HG03196 (cell line): ENCODE measurements around the gene PITHD1.
"Not testable (repeated sequence)": the region's sequence is repeated elsewhere in the genome, so short reads cannot be mapped to it uniquely, and the experiment has no call there.

ENCODE experiments used
- ATAC-seq: cut with Tn5 transposase; IDR thresholded peaks from one replicate; pipeline ENCODE4 v1.9.1; 2021; ENCODE audit not compliant: unreplicated experiment

PITHD1 gene

DNA sequence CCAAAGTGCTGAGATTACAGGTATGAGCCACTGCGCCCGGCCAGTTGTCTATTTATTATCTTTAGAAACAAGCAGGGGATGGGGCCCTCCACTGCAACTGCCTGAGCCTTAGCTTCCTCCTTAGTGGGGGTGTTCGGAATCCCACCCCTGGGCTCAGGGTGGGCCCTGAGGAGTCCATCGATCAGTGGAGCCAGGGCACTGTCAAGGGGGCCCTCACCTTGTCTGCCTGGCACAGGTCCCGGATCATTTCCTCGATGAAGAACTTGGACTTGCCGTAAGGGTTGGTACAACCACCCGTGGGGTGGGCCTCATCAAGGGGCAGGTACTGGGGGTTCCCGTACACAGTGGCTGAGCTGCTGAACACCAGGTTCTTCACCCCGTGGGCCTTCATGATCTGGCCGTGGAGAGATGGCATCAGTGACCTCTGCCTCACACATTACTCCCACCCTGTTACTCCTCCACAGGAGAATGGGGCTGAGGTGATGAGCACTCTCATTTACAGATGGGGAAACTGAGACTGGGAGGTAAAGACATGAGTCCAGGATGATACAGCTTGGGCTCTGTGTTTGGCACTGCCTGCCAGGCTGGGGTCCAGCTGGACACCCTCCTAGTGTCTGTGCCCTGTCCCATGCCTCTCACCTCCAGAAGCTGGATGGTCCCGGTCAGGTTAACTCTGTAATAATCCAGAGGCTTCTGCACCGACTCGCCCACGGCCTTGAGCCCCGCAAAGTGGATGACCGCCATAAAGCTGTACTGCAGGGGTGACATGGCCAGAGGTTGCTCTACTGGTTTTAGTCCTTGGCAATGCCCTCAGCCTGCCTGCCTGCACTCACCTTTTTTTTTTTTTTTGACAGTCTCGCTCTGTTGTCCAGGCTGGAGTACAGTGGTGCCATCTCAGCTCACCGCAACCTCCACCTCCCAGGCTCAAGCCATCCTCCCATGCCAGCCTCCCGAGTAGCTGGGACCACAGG is 19.5 kb downstream of the PITHD1 start:
- ATAC-seq = no peak

DNA sequence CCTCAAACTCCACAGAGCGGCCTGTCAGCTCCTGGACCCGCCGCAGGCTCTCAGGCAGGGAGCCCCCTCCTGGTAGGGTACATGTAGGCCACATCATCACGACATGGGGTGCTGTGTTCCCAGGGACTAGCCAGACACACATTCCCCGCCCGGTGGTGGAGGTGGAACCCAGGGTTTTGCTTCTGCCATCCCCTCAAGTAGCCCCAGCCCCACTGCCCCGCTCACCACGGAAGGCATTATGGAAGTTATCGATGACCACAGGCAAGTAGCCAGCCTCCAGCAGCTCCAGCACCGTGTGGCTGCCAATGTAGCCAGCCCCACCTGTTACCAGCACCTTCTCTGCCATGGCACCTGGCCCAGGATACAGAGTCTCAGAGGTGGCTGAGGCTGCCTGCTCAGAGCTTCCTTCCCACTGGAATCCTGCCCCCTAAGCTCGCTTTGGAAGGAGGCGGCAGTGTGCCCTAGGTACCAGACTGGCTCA is 20.5 kb downstream of the PITHD1 start:
- ATAC-seq = no peak

DNA sequence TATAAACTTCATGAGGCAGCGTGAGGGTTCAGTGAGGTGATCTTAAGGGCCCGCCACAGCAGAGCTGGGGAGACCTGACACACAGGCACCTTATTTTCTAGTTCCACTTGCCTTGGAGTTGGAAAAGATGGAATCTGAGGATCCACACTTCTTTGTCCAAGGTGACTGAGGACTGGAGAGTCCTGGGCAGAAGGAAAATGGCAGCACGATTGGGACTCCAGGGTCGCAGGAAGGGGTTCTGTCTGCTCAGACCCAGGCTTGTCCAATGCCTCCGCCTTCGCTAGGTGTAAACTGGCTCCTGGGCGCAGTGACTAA is 21.0 kb downstream of the PITHD1 start:
- no peak for ATAC-seq

DNA sequence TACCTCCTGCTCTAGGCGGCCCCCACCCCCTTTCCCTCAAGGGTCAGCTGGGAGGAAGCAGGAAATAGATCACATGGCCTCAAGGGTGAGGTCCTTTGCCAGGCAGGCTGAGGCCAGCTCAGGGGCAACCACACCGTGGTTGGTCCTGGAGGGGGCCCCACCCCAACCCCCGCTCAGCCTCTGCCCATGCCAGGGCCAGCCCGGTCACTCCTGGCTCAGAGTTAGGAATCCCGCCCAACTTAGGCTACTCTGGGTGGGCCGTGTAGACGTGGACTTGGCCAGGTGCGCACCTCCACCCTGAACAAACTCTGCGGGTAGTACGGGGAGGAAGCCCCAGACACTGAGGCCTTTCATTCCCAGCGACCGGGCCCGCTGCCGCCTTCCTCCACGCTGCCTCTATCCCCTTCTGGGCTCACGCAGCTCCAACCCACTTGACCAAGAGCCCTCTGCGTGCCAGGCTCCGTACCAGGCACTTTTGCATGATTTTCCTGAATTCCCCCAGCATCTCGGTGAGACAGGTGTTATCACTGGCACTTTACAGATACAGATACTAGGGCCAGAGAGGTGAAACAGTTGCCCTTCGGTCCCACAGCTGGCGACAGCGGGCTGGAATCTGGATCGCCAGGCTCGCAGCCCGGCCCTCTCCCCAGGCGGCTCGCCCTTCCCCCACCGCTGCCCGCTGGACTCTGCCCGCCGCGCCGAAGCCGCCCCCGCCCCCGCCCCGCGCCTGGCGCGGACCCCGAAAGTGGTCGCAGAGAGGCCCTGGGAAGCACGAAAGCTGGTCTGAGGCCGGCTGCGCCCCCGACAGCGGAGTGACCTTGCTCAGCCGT is 21.6 kb downstream of the PITHD1 start:
- ATAC-seq = peak; percentile 8

DNA sequence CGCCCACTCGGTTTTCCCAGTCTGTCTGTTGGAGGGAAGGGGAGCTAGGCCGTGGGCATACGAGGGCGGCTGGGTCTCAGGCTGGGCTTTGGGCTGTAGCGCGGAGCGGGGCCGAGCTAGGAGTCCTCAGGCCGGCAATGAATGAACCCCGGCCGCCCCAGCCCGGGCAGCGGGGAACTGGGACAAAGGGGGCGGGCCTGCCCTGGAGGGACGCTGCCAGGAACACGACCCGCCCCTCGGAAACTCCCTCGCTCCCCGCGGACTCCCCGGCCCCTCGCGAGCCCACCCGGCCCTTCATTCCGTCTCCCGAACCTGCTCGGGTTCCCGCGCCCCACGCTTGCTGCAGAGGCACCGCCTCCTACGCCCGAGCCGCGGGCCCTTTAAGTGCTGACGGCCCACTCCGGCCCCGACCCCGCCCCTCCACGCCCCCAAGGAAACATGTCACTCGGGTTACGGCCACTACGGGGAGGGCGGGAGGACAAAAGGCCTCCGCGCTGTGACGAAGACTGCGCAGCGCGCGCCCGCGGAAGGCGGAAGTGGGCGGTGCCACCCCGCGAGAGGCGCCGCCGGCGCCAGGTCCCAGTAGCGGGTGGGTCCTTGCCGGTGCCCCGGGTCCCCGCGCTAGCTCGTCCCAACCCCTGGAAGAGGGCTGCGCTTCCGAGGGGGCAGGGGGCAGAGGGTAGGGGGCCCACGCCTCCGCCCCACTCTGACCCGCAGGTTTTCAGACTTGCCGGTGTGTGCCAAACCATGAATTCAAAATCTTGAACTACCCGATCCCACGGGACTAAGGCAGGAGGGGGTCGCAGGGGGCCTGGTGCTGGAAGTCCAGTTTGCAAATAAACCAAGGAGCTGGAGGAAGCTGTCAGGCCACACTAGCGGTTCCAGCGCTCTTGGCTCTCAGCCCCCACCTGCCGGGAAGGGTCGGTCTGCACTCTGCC is 22.5 kb downstream of the PITHD1 start, which contains the start of gene GALE:
GALE (minus strand) TSS at position 355 of the 938 bp plus-strand sequence. CDS start 1,747 bp downstream, outside the sequence.
- ATAC-seq = peak; percentile 78

DNA sequence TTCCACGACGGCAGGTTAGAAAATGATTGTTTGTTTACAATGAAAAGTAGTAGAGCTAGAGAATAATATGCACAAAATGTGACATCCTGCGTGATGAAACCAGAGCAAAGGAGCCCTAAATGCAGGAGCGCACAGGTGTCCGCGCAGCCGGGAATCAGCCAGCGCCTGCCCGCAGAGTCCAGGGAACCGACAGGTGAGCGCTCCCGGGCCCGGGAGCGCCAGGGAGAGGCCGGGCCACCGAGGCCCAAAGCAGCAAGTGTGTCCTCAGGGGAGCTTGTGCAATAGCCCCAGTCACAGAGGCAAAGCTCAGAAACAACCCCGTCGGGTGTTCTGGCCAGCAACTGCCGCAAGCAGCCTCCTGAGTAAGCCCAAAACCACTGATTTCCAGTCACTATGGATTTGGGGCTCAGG is 23.1 kb downstream of the PITHD1 start:
- ATAC-seq = no peak

DNA sequence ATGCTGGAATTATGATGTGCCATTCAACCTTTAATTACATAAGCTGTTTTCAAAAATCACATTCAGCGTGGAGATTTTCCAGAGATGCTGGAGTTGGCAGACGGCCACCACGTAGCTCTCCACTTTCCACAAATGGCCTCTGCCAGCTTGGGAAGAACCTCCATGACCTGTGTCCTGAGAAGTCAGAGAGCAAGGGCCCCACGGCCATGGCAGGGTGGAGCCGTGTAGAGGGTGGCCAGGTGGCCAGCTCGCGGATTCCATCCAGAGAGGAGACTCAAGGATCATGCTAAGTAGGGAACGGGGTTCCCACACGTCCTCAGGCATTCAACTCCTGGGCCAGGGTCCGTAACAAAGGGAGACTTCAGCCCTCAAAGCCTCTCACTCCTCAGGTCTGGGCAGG is 23.7 kb downstream of the PITHD1 start:
- ATAC-seq = no peak

DNA sequence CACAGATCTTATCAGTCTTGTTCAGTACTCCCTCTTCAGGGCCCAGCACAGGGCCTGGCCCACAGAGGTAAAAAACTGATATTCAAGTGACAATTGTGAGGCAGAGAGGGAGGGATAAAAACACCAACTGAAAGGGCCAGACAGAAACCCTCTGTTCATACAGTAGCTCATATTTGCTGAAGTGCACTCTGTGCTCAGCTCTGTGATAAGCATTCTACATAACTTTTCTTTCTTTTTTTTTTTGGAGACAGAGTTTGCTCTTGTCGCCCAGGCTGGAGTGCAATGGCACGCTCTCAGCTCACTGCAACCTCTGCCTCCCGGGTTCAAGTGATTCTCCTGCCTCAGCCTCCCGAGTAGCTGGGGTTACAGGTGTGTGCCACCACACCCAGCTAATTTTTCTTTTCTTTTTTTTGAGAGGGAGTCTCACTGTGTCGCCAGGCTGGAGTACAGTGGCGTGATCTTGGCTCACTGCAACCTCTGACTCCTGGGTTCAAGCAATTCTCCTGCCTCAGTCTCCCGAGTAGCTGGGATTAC is 24.7 kb downstream of the PITHD1 start:
- ATAC-seq = not testable (repeated sequence)

DNA sequence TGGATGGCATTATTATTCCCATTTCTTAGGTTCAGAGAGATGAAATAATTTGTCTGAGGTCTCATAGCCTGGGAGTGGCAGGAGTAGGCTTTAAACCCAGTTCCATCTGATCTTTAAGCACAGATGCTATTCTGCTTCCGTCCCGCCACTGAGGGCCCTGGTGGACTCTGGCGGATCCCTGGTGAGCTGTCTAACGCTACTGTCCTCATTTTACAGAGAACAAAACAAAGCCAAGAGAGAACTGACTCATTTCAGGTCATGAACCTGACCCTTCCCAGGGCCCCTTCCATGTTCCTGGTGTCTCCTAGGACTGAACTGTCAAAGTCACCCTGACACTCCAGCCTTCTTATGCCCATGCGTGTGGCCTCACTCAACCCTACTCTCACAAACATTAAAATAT is 25.5 kb downstream of the PITHD1 start:
- no peak for ATAC-seq

DNA sequence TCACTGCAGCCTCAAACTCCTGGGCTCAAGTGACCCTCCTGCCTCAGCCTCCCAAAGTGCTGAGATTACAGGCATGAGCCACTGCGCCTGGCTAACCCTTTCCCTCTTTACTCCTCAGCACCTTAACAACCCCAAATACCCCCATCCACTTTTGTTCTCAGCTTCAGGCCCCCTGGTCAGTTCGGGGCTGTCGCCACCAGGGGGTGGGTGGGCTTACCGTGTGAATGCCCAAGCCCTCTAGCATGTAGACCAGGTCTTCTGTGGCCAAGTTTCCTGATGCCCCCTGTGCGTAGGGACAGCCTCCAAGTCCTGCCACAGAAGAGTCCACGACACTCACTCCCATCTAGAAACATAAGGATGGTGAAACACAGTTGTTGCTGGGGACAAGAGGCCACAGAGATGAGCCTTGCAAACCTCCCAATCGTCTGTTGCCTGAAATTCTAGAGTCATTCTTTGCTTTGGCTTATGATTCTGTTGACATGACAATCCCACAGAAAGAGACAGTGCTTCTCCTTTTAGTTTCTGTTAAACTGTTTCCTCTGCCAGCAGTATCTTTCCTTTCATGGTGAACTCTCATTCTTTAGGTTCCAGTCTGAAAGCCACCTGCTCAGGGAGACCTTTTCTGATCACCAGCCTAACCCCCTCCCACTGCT is 26.1 kb downstream of the PITHD1 start:
- no peak for ATAC-seq

DNA sequence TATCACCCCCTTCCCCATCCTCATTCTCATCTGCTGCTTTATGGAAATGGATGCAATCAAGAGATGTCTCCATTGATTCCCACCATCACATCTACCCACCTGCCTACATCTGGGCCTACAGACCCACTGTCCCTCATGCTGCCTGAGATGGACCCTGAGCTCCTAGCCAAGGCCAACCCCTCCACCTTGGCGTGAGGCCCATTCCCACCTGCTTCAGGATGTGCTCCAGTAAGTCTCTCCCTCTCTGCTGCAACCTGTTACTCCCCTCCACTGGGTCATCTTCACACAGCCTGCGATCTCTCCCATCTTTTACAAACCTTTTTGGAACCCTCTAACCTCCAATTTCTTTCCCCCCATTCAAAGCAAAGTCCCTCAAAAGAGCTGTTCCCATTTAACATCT is 26.8 kb downstream of the PITHD1 start:
- ATAC-seq = no peak

DNA sequence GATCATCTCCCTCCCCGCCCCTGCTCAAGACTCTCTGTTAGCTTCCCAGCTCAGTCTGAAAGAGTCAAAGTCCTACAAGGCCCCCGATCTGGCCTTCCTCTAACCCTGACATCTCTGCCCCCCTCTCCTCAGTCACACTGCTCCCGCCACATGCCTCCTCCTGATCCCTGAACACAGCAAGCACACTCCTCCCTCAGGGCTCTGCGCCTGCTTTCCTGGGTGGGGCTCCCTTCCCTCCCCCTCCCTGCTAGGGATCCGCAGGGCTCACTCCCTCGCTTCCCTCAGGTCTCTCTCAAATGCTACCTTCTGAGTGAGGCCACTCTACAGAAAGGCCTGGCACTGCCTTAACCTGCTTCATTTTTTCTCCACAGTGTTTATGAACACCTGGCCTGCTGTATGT is 28.1 kb downstream of the PITHD1 start:
- no peak for ATAC-seq

DNA sequence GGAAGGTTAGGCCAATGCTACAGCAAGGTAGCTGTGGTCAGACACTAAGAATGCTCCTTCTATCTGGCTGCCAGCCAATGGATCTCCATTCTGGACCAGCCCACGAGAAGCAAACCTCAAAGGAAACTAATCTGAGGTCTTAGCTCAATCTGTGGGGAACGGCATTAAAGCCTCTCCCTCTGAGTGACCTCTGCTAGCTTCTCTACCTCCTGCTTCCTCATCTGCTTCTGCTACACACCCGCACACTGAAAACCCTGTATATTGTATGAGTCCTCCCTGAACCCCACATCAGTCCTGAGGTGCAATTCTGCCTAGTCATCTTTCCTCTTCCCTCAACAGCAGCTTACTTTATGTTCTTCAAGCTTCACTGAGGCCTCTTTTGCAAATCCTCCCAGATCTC is 29.2 kb downstream of the PITHD1 start:
- ATAC-seq = no peak

DNA sequence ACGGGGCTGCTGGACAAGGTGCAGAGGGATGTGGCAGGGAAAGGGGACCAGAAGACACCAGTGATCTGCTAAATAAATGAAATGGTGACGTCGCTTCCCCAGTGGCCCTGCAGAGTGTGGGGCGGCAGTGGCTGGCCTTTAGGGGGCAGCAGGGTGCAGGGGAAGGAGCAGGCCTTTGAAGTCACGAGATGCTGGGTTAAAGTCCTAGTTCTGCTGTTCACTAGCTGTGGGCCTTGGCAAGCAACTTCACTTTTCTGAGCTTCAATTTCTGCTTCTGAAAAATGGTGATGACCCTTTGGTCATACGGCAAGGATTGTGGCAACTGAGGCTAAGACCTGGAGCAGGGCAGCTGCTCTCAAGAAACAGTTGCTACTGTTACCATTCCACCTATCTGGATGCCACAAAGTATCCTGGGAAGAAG is 31.5 kb downstream of the PITHD1 start:
- peak; percentile 52 for ATAC-seq

DNA sequence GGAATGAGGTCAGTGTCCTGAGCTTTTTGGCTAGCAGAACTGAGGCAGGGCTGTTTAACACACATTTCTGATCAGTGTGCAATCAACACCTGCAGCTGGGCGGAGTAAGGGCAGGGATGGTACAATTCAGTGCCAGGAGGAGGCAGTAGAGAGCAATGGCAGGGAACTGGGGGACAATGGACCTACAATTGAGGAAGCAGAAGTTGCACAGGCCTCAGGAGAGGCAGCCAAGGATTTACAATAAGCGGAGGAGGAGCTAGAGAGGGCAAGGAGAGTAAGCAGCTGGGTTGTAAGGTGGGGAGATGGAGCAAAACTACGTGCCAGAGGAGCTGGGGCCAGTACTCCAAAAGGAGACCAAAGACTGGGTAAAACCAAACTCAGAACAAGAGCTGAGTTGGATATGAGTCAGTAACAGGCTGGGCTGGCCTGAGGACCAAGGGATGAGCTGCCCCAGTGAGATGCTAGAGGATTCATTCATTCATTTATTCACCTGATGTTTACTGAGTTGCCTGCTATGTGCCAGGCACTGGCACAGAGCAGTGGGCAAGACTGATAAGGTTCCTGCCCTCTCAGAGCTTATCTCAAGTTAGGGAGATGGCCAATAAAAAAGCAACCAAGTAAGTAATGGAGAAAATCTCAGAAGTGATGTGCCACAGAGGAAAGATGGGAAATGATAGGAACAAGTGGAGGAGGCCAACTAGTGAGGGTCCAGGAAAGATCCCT is 32.8 kb downstream of the PITHD1 start:
- peak; percentile 46 for ATAC-seq

DNA sequence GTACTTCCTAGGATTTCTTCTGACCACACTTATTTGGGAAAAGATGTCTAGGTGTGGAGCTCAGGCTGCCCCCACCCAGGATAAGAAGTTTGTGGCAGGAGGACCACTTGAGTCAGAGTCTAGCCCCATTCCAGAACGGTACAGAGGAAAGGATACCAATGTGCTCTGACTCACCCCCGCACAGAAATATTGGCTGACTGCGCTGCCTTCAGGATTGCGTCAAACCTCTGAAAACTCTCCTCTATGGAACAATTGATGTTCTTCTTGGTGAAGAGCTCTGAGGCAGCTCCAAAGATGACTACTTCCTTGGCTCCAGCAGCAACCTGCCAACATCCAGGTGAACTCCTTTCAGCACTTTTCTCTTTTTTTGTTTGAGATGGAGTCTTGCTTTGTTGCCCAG is 35.8 kb downstream of the PITHD1 start:
- ATAC-seq = no peak

DNA sequence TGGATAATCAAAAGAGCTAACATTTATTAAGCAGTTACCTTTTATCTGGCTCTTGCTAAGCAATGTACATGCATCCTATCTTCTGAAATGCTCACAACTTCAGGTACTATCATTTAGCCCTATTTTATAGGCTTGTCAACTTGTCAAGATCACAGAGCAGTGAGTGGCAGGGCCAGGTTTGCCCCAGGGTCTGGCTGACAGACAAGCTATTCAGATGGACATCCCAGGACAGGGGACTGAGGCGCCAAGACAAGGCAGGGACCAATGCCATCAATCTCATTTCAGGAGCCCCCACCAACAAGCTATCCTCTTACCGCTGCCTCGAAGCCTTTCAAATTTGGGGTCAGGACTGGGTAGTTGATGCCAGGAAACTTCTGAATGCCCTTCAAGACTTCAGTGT is 38.1 kb downstream of the PITHD1 start:
- no peak for ATAC-seq

DNA sequence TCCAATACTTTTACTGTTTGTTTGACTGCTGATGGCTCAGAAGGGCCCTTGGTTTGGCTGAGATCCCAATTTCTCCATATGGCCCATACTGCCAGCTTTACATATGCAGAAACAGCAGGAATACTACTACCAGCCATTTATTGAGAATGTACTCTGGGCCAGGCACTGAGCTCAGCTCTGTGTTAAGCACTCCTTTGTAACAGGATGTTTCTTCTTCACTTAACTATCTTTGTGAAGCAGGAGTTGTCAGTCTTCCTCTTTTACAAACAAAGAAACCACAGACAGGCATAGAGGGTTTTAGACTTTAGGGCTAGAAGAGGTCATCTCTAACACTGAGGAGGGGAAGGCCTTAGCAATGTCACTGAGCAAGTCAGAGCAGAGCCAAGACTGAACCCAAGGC is 38.7 kb downstream of the PITHD1 start:
- ATAC-seq = no peak

DNA sequence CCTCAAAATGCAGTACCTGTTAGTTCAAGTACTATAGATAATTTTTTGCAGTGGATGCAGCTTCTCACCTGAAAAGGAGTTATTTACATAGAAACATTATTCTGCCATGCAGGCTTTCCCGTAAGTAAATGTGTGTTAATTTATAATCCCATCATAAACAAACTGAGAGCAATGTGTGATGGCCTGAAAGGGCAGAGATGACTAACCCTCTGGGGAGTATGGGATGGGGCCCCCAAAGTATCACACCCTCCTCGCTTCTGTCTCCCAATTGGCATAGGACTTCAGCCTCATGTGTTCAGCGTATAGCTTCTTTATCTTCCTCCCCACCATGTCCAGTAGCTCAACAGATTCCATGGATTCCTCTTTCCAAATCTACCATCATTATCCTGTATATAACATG is 39.4 kb downstream of the PITHD1 start:
- ATAC-seq = no peak
